ENCODE data around the gene DYRK2. TPM values are rescaled to one million over a fixed set of nuclear protein-coding genes. Genes with fewer than 3 reads are reported as not detected.

DYRK2 gene
- total RNA-seq, 8 experiments from 2014 or later: 11.1 to 34.4 (median 18.8) TPM

- H3K4me3 ChIP-seq: no peak overlapping the region
- in situ Hi-C loops (cut with MboI; ENCODE audit: low pct_unique_long_range_greater_than_20kb in 2 of 9, low sequenced_read_pairs in 9 of 9, unreplicated experiment in 9 of 9): no loop called here
- peak in 2 of 8 experiments; percentile 71 to 82 for ATAC-seq (replicated peaks in 6 of 8)
- WGBS, 10 experiments: 21 to 95% (median 72%) methylated on average over 2 to 5 of the region's 6 CpGs
- no peaks in the 10 kb centered on the region for H3K4me1 ChIP-seq (replicated peaks in 1 of 2)
- H3K27ac ChIP-seq: no peak overlapping the region
Measured at GRCh38 chr12:67698672-67699581, 50.4 kb downstream of the DYRK2 start.

GRCh38 chr12:67701121-67701520, 52.6 kb downstream of the DYRK2 start:
- no peak overlapping the region for H3K27ac ChIP-seq
- ATAC-seq (replicated peaks in 6 of 8): peak in 2 of 8 experiments; percentile 11 to 27
- WGBS, 10 experiments: 67 to 100% (median 87%) methylated on average over 1 to 2 of the region's 2 CpGs

GRCh38 chr12:67702136-67702535, 53.6 kb downstream of the DYRK2 start:
- Histone ChIP-seq H3K27ac (no peak overlapping the region), H3K4me1 (replicated peaks in 1 of 2) (no peaks in the 10 kb centered on the region), H3K4me3 (no peak overlapping the region)
- in situ Hi-C loops (cut with MboI; ENCODE audit: low pct_unique_long_range_greater_than_20kb in 2 of 9, low sequenced_read_pairs in 9 of 9, unreplicated experiment in 9 of 9): no loop called here
- WGBS, 10 experiments: 67 to 100% (median 100%) methylated on average over 1 of the region's 1 CpG; no CpG with 5 or more reads in 3 of the 10 experiments
- no peak for ATAC-seq (replicated peaks in 6 of 8)

More at GRCh38 chr12:67701121-67701520, 52.6 kb downstream of the DYRK2 start:
- in situ Hi-C loops (cut with MboI; ENCODE audit: low pct_unique_long_range_greater_than_20kb in 2 of 9, low sequenced_read_pairs in 9 of 9, unreplicated experiment in 9 of 9): no loop called here
- Histone ChIP-seq H3K4me1 (replicated peaks in 1 of 2) (no peaks in the 10 kb centered on the region), H3K4me3 (no peak overlapping the region)

GRCh38 chr12:67704071-67704470, 55.5 kb downstream of the DYRK2 start:
- WGBS, 10 experiments: 79 to 100% (median 90%) methylated on average over 1 to 4 of the region's 4 CpGs; no CpG with 5 or more reads in 2 of the 10 experiments

GRCh38 chr12:67705394-67706370, 57.1 kb downstream of the DYRK2 start:
- no peak overlapping the region for H3K27ac ChIP-seq
- no peaks in the 10 kb centered on the region for H3K4me1 ChIP-seq (replicated peaks in 1 of 2)
- peak in 1 of 8 experiments; percentile 69 for ATAC-seq (replicated peaks in 6 of 8)
- no peak overlapping the region for H3K4me3 ChIP-seq
- 13 to 74% (median 49%) methylated on average over 2 to 5 of the region's 6 CpGs for WGBS, 10 experiments
- in situ Hi-C loops (cut with MboI; ENCODE audit: low pct_unique_long_range_greater_than_20kb in 2 of 9, low sequenced_read_pairs in 9 of 9, unreplicated experiment in 9 of 9): no loop called here

More at GRCh38 chr12:67704071-67704470, 55.5 kb downstream of the DYRK2 start:
- Histone ChIP-seq H3K4me3 (no peak overlapping the region), H3K4me1 (replicated peaks in 1 of 2) (no peaks in the 10 kb centered on the region), H3K27ac (no peak overlapping the region)
- in situ Hi-C loops (cut with MboI; ENCODE audit: low pct_unique_long_range_greater_than_20kb in 2 of 9, low sequenced_read_pairs in 9 of 9, unreplicated experiment in 9 of 9): no loop called here
- ATAC-seq (replicated peaks in 6 of 8): no peak

- ATAC-seq (replicated peaks in 6 of 8): peak in 1 of 8 experiments; percentile 62
- Histone ChIP-seq H3K4me3 (no peak overlapping the region), H3K4me1 (replicated peaks in 1 of 2) (no peaks in the 10 kb centered on the region), H3K27ac (no peak overlapping the region)
- in situ Hi-C loops (cut with MboI; ENCODE audit: low pct_unique_long_range_greater_than_20kb in 2 of 9, low sequenced_read_pairs in 9 of 9, unreplicated experiment in 9 of 9): no loop called here
- WGBS, 10 experiments: 60 to 100% (median 87%) methylated on average over 1 to 4 of the region's 4 CpGs; no CpG with 5 or more reads in 6 of the 10 experiments
Measured at GRCh38 chr12:67709367-67709954, 60.9 kb downstream of the DYRK2 start.

- H3K27ac ChIP-seq: no peak overlapping the region
- H3K4me3 ChIP-seq: no peak overlapping the region
- in situ Hi-C loops (cut with MboI; ENCODE audit: low pct_unique_long_range_greater_than_20kb in 2 of 9, low sequenced_read_pairs in 9 of 9, unreplicated experiment in 9 of 9): no loop called here
- ATAC-seq (replicated peaks in 6 of 8): peak in 3 of 8 experiments; percentile 26 to 75 (median 40)
- 30 to 88% (median 60%) methylated on average over 1 to 3 of the region's 3 CpGs; no CpG with 5 or more reads in 3 of the 10 experiments for WGBS, 10 experiments
- H3K4me1 ChIP-seq (replicated peaks in 1 of 2): no peaks in the 10 kb centered on the region
Measured at GRCh38 chr12:67710582-67710981, 62.0 kb downstream of the DYRK2 start.

- ATAC-seq (replicated peaks in 6 of 8): no peak
- no peaks in the 10 kb centered on the region for H3K4me1 ChIP-seq (replicated peaks in 1 of 2)
- in situ Hi-C loops (cut with MboI; ENCODE audit: low pct_unique_long_range_greater_than_20kb in 2 of 9, low sequenced_read_pairs in 9 of 9, unreplicated experiment in 9 of 9): no loop called here
- H3K27ac ChIP-seq: no peak overlapping the region
- 0 to 100% (median 83%) methylated on average over 1 of the region's 1 CpG; no CpG with 5 or more reads in 3 of the 10 experiments for WGBS, 10 experiments
- no peak overlapping the region for H3K4me3 ChIP-seq
Measured at GRCh38 chr12:67712011-67712410, 63.5 kb downstream of the DYRK2 start.

- in situ Hi-C loops (cut with MboI; ENCODE audit: low pct_unique_long_range_greater_than_20kb in 2 of 9, low sequenced_read_pairs in 9 of 9, unreplicated experiment in 9 of 9): no loop called here
Measured at GRCh38 chr12:67714648-67715047, 66.1 kb downstream of the DYRK2 start.

More at GRCh38 chr12:67714648-67715047, 66.1 kb downstream of the DYRK2 start:
- no peak overlapping the region for H3K4me3 ChIP-seq
- no peak for ATAC-seq (replicated peaks in 6 of 8)
- no peak overlapping the region for H3K27ac ChIP-seq
- H3K4me1 ChIP-seq (replicated peaks in 1 of 2): no peaks in the 10 kb centered on the region
- WGBS, 10 experiments: 0 to 100% (median 33%) methylated on average over 1 of the region's 1 CpG
